Nucleus accumbens (tissue), 56 donors: ENCODE measurements around the gene KIF27.
"Not testable (repeated sequence)": the region's sequence is repeated elsewhere in the genome, so short reads cannot be mapped to it uniquely, and the experiment has no call there.

ENCODE experiments used
- DNase-seq, 56 donors: peaks; one replicate each; lab custom pipeline; 2025; lab: John Stamatoyannopoulos, UW

Gene KIF27

GRCh38 chr9:83817011-83817355, 104.2 kb downstream of the KIF27 start:
- DNase-seq = peak in 27 of 56 donors; percentile 15 to 72 (median 44)

DNA sequence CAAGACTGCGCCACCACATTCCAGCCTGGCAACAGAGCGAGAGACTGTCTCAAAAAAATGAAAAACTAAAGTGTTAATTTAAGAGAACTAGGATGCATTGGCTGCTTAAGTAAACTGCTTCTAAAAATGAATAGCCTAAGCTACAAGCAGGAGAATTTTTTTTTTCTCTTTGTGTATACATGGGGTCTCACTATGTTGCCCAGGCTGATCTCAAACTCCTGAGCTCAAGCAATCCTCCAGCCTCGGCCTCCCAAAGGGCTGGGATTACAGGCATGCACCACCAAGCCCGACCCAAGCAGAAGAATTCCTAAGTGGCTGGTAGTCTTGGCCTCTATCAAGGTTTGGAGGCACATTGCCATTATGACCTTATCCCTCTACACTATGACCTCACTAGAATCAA, 106.1 kb downstream of the KIF27 start:
- DNase-seq = not testable (repeated sequence)

- not testable (repeated sequence) for DNase-seq
These were observed 112.0 kb downstream of the KIF27 start for GRCh38 chr9:83809213-83809612.

DNA sequence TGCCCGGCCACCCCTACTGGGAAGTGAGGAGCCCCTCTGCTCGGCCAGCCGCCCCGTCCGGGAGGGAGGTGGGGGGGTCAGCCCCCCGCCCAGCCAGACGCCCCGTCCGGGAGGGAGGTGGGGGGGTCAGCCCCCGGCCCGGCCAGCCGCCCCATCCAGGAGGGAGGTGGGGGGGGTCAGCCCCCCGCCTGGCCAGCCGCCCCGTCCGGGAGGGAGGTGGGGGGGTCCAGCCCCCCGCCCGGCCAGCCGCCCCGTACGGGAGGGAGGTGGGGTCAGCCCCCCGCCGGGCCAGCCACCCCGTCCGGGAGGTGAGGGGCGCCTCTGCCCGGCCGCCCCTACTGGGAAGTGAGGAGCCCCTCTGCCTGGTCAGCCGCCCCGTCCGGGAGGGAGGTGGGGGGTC, 116.8 kb downstream of the KIF27 start:
- DNase-seq = not testable (repeated sequence)

DNA sequence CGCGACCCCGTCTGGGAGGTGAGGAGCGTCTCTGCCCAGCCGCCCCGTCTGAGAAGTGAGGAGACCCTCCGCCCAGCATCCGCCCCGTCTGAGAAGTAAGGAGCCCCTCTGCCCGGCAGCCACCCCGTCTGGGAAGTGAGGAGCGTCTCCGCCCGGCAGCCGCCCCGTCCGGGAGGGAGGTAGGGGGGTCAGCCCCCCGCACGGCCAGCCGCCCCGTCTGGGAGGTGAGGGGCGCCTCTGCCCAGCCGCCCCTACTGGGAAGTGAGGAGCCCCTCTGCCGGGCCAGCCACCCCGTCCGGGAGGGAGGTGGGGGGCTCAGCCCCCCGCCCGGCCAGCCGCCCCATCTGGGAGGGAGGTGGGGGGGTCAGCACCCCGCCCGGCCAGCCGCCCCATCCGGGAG, 117.3 kb downstream of the KIF27 start:
- not testable (repeated sequence) for DNase-seq

GRCh38 chr9:83800236-83801033, 120.8 kb downstream of the KIF27 start:
- DNase-seq = no peak

- DNase-seq = no peak
These were observed 127.2 kb downstream of the KIF27 start for GRCh38 chr9:83794051-83794450.

DNA sequence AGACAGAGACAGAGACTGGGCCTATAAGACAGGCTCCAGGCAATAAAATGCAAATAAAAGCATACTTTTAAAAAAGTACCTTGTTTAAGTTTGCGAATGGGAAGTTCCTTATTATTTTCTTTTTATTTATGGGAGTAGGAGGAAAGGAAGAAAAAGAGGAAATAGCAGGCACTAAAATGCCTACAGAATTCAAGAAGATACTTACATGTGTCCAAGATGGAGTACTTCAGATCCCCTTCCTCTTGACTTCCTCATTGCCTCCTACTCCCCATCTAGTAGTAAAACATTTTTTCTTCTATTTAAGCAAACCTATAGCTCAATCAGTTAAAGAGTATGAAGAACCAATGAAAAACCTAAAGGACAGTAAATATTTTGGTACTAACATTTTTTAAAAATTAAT, 128.5 kb downstream of the KIF27 start:
- no peak for DNase-seq
